ENCODE measurements around the gene DGCR8. TPM values are rescaled to one million over a fixed set of nuclear protein-coding genes. Genes with fewer than 3 reads are reported as not detected.

Gene DGCR8
- total RNA-seq, 4 donors from 2014 or later: 9.8 to 27.9 (median 14.7) TPM

GRCh38 chr22:20063271-20064139, 16.5 kb upstream of the DGCR8 start:
- TF ChIP-seq CTCF (IDR thresholded peaks at IDR 0.05; ENCODE audit: low read depth): no peak

GRCh38 chr22:20064140-20064480, 15.9 kb upstream of the DGCR8 start:
- no peak for TF ChIP-seq CTCF (IDR thresholded peaks at IDR 0.05; ENCODE audit: low read depth)

- no peak for TF ChIP-seq CTCF (IDR thresholded peaks at IDR 0.05; ENCODE audit: low read depth)
Observed at GRCh38 chr22:20064545-20065262, 15.3 kb upstream of the DGCR8 start.

GRCh38 chr22:20065896-20066616, 14.0 kb upstream of the DGCR8 start:
- no peak for TF ChIP-seq CTCF (IDR thresholded peaks at IDR 0.05; ENCODE audit: low read depth)

GRCh38 chr22:20066617-20067383, 13.2 kb upstream of the DGCR8 start:
- TF ChIP-seq CTCF (IDR thresholded peaks at IDR 0.05; ENCODE audit: low read depth): no peak

GRCh38 chr22:20068640-20069039, 11.4 kb upstream of the DGCR8 start:
- no peak for TF ChIP-seq CTCF (IDR thresholded peaks at IDR 0.05; ENCODE audit: low read depth)

All from subcutaneous adipose tissue (tissue), 4 donors.